Psoas muscle (tissue), 8 donors: Measurements from ENCODE around the gene KCNK1. TPM values are rescaled to one million over a fixed set of nuclear protein-coding genes. Genes with fewer than 3 reads are reported as not detected.

Experiments used
- ATAC-seq, 4 donors: fragments of 200-7000 bp; cut with Tn5 transposase; one replicate each; pipeline ENCODE4 v1.9.1; 2020; ENCODE audit warnings: moderate library complexity in 3 of 4, mild to moderate bottlenecking in 2 of 4
- DNase-seq, 2 donors: peaks; one replicate each; pipeline ENCODE4 v3.0.0-alpha.2; 2020
- H3K27ac ChIP-seq: fragments of 200-600 bp; one replicate; pipeline ENCODE4 v1.8.0; 2022
- H3K27me3 ChIP-seq, 3 donors: fragments of 200-600 bp in 1 of 3; one replicate each; pipeline versions ENCODE4 v1.6.1 to v1.8.0; 2013 to 2022; ENCODE audit warnings: low read length in 2 of 3, mild to moderate bottlenecking in 2 of 3, moderate library complexity in 1 of 3; ENCODE audit not compliant: insufficient read depth in 3 of 3
- H3K36me3 ChIP-seq, 2 donors: fragments of 200-600 bp in 1 of 2; one replicate each; pipeline versions ENCODE4 v1.6.1 to v1.8.0; 2013 to 2022; ENCODE audit warnings: low read depth in 1 of 2, mild to moderate bottlenecking in 1 of 2, moderate library complexity in 1 of 2; ENCODE audit not compliant: insufficient read depth in 1 of 2
- H3K4me1 ChIP-seq: fragments of 200-600 bp; one replicate; pipeline ENCODE4 v1.8.0; 2022
- H3K4me3 ChIP-seq: fragments of 200-600 bp; one replicate; pipeline ENCODE4 v1.8.0; 2022; ENCODE audit warnings: mild to moderate bottlenecking
- H3K9me3 ChIP-seq: fragments of 200-600 bp; one replicate; pipeline ENCODE4 v1.8.0; 2022
- WGBS, 3 donors: extraction: QIAGEN DNeasy Blood & Tissue Kit; methylation state at CpG; one replicate each; pipeline versions ENCODE4 v1.1.6 to v1.1.7; 2013; 5-methylcytosine and 5-hydroxymethylcytosine counted together
- intact Hi-C, 2 donors: fragments of 100-400 bp; cut with DNase I; formaldehyde crosslinking; loops; one replicate each; pipeline versions ENCODE4 v1.11.0 to v1.14.2; 2022
- polyA plus RNA-seq, 3 donors: library from polyadenylated mRNA; stranded (reverse); fragments of 200-250 nt; gene quantifications; one replicate each; pipeline ENCODE4 v1.2.3, GENCODE V29; 2013
- total RNA-seq, 4 donors: library from RNA; stranded (reverse); fragmentation: NEBNext Ultra II Directional in 2 of 4; extraction: Animal tissue kit (Norgen Biotek cat#: 25700) in 2 of 4; gene quantifications; one replicate each; pipeline versions ENCODE4 v1.2.1 to v1.2.4, GENCODE V29; 2021 to 2023
- TF ChIP-seq, protein P1 (sequence below): fragments of 200-600 bp; IDR thresholded peaks from one replicate; pipeline ENCODE4 v1.8.0; 2022; ENCODE audit warnings: antibody characterized with exemption
- donor health status: healthy with polysubstance abuse.
- donor health status: DM: no; HTN: no; CAD: no; lungs with moderate emphysema.
- donor health status: Bipolar disorder and iron deficiency.
- donor health status: healthy.
- donor health status: DM: yes; HTN: yes; CAD: no.
- donor health status: DM: no; HTN: no; CAD: no.
- donor health status: DM: no; HTN: no; CAD: no.
- donor health status: DM: yes; HTN: yes; CAD: no.

KCNK1 gene
- total and polyA plus RNA-seq, 7 donors, result 0.14 to 0.38 (median 0.19) TPM; not detected in 1

- 12 to 15% (median 13%) methylated on average over 17 of the region's 17 CpGs for WGBS, 3 donors
- ATAC-seq (no peak), DNase-seq (no peak)
- peaks cover 0 to 2% (median 0%) of the 10 kb centered on the region in 3 donors for H3K27me3 ChIP-seq
- H3K4me3 ChIP-seq, result no peak overlapping the region
- H3K36me3 ChIP-seq, result no peaks in the 10 kb centered on the region
- H3K9me3 ChIP-seq, result no peaks in the 10 kb centered on the region
- intact Hi-C loops, result no loop called here
- H3K4me1 ChIP-seq, result no peaks in the 10 kb centered on the region
- no peak overlapping the region for H3K27ac ChIP-seq
- TF ChIP-seq, protein P1, sequence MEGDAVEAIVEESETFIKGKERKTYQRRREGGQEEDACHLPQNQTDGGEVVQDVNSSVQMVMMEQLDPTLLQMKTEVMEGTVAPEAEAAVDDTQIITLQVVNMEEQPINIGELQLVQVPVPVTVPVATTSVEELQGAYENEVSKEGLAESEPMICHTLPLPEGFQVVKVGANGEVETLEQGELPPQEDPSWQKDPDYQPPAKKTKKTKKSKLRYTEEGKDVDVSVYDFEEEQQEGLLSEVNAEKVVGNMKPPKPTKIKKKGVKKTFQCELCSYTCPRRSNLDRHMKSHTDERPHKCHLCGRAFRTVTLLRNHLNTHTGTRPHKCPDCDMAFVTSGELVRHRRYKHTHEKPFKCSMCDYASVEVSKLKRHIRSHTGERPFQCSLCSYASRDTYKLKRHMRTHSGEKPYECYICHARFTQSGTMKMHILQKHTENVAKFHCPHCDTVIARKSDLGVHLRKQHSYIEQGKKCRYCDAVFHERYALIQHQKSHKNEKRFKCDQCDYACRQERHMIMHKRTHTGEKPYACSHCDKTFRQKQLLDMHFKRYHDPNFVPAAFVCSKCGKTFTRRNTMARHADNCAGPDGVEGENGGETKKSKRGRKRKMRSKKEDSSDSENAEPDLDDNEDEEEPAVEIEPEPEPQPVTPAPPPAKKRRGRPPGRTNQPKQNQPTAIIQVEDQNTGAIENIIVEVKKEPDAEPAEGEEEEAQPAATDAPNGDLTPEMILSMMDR, result no peak
Observed at GRCh38 chr1:233587958-233588799, 25.7 kb upstream of the KCNK1 start.

- DNase-seq, result no peak
- intact Hi-C loops, result no loop called here
- no peaks in the 10 kb centered on the region for H3K27me3 ChIP-seq
- no peak for ATAC-seq
- H3K4me1 ChIP-seq, result no peaks in the 10 kb centered on the region
- no peak overlapping the region for H3K4me3 ChIP-seq
- TF ChIP-seq, protein P1, result no peak
- no peaks in the 10 kb centered on the region for H3K9me3 ChIP-seq
- H3K27ac ChIP-seq, result no peak overlapping the region
- H3K36me3 ChIP-seq, result no peaks in the 10 kb centered on the region
- 38 to 41% (median 40%) methylated on average over 2 of the region's 2 CpGs for WGBS, 3 donors
Observed at GRCh38 chr1:233597489-233597901, 16.4 kb upstream of the KCNK1 start.

- WGBS, 3 donors, result 61 to 67% (median 64%) methylated on average over 8 of the region's 8 CpGs
- no peak overlapping the region for H3K4me3 ChIP-seq
- intact Hi-C loops, result no loop called here
- no peaks in the 10 kb centered on the region for H3K27me3 ChIP-seq
- H3K36me3 ChIP-seq, result no peaks in the 10 kb centered on the region
- no peaks in the 10 kb centered on the region for H3K9me3 ChIP-seq
- ATAC-seq (no peak), DNase-seq (no peak)
- H3K27ac ChIP-seq, result no peak overlapping the region
- H3K4me1 ChIP-seq, result no peaks in the 10 kb centered on the region
- TF ChIP-seq, protein P1, result no peak
Observed at GRCh38 chr1:233598891-233599541, 14.9 kb upstream of the KCNK1 start.

GRCh38 chr1:233599542-233600073, 14.3 kb upstream of the KCNK1 start:
- H3K36me3 ChIP-seq, result no peaks in the 10 kb centered on the region
- H3K9me3 ChIP-seq, result no peaks in the 10 kb centered on the region
- TF ChIP-seq, protein P1, result no peak
- 61 to 68% (median 68%) methylated on average over 5 of the region's 5 CpGs for WGBS, 3 donors
- no peaks in the 10 kb centered on the region for H3K4me1 ChIP-seq
- H3K27me3 ChIP-seq, result no peaks in the 10 kb centered on the region
- DNase-seq (no peak), ATAC-seq (no peak)
- no peak overlapping the region for H3K4me3 ChIP-seq
- intact Hi-C loops, result no loop called here
- no peak overlapping the region for H3K27ac ChIP-seq
